GM11168 (cell line): ENCODE results near the gene HIVEP3.

Experiments
- in situ Hi-C: fragments of 300-500 bp; cut with MboI; formaldehyde crosslinking; loops from one replicate; pipeline ENCODE4 v1.12.0; 2022; ENCODE audit warnings: low sequenced_read_pairs; ENCODE audit not compliant: unreplicated experiment

Gene HIVEP3

DNA sequence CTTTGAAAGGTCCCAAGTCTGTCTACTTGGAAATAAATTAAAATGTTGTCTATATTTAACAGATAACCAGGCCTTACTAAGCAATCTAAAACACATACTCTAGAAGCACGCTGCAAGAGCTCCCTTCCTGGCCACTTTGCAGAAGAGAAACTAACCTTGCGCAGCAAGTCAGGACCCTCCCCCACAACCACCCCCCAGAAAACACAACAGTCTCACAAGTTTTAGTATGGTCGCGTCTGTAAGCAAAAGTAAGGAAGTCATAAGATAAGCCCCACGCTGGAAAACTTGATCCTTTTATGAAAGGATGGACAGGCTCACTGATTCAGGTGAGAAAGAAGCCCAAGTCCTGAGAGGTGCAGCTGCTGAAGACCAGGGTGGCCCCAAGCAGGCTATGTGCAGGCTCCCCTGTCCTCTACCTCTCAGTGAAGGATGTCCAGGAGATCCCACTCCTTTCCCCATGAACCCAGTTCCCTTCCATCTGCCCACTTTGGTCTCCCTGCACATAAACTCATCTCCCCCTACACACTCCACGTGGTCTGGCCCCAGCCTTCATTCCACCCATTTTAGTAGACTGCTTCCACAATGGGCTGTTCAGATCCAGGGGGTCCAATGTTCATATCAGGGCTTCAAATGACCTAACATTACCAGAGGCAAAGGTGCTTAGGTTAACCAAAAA lies 23.8 kb downstream of the HIVEP3 start:
- in situ Hi-C loops = loop anchor here (10.0 kb wide), 1 partner anchor 320 kb away; no protein-coding TSS in a partner anchor

DNA sequence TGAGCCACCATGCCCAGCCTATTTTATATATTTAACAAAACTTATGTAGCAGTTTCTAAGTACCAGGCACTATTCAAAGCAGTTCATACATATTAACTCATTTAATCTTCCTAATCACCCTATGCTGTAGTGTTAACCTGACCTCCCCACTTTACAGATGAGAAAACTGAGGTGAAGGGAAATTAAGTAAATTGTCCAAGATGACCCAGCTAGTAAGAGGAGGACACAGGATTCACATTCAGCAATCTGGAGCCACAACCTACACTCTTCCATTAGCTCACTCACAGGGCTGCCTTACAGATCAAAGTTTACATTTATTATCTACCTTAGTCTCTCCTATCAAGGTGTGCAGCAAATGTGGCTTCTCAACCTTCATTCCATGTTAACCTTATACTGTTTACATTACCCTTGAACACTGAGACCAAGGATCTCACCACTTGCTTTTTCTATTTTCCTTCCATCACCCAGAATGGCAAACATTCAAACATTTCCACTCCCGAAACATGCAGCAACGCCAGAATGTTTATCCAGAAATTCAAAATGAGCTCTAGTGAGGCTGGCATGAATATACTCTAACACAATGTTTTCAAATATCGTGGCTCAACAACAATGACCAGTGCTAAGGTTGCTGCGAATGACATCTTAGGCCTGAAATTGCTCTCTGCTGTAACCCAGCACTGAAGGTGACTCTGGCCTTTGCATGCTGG lies 24.5 kb downstream of the HIVEP3 start:
- in situ Hi-C loops = loop anchor here (10.0 kb wide), 1 partner anchor 319 kb away; no protein-coding TSS in a partner anchor

DNA sequence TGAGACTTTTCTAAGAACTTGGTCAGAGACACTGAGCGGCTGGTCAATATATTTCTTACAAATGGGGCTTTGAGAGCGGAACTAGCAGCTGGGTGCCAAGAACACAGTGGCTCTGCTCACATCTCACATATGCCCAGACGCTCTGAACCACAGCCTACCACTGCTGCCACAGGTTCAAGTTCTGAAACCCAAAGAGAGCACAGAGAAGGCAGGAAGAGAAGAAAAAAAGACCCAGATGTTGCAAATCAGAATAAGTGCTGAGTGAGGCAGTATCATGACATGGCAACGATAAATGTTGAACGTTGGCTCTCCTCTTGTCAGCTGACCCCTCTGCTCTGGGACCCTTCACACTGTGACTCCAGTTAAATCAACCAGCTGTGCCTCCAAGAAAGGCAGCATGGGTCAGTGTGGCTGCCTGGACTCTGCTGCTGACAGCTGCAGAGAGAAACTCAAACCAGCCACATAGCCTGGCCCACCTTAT lies 26.4 kb downstream of the HIVEP3 start:
- in situ Hi-C loops = loop anchor here (10.0 kb wide), 1 partner anchor 318 kb away; no protein-coding TSS in a partner anchor

DNA sequence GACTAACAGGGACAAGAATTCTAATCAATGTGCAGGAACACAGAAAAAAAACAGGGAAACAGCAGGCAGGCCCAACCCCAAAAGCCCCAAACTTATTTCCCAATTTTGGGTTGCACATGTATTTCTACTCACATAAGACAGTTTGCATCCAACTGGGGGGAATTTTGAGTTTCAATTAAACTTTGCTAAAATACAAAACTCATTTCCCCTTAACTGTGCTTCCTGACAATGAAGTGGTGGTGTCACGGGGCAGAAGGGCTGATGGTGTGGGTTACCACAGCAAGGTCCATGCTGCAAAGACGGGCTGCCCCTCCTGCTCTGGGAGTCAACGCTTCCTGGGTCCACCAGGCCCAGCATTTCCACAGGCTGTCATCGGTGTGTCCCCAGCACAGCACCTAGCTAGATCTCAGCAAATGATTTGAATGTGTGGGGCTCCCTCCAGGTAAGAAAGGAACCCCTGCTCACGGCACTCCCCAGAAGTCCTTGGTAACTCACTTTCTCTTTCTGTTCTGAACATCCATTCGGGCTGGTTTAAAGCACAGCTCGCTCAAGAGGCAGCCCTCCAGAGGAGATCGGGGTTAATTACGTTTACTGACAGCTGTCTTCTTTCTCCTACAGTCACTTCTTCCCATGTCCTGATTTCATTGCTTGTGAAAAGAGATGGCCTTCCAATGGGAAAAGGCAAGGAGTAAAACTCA lies 27.4 kb downstream of the HIVEP3 start:
- in situ Hi-C loops = loop anchor here (10.0 kb wide), 1 partner anchor 317 kb away; no protein-coding TSS in a partner anchor

DNA sequence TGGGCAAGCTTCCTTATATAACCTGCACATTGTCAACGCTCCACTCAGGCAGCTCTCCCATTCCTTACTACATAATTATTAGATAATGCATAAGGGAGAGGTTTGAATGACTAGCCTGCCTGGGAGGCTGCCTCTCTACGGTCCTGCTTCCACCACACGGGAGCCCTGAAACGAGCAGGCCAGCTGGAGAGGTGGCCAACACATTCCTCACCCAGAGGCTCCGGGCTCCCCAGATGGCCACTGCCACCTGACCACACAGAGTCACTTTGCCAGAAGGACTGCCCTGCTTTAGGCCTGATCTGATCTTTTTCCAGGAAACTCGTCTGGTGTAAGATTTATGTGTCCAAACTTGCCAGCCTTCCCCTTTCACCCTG lies 27.9 kb downstream of the HIVEP3 start:
- in situ Hi-C loops = loop anchor here (10.0 kb wide), 1 partner anchor 316 kb away; no protein-coding TSS in a partner anchor

DNA sequence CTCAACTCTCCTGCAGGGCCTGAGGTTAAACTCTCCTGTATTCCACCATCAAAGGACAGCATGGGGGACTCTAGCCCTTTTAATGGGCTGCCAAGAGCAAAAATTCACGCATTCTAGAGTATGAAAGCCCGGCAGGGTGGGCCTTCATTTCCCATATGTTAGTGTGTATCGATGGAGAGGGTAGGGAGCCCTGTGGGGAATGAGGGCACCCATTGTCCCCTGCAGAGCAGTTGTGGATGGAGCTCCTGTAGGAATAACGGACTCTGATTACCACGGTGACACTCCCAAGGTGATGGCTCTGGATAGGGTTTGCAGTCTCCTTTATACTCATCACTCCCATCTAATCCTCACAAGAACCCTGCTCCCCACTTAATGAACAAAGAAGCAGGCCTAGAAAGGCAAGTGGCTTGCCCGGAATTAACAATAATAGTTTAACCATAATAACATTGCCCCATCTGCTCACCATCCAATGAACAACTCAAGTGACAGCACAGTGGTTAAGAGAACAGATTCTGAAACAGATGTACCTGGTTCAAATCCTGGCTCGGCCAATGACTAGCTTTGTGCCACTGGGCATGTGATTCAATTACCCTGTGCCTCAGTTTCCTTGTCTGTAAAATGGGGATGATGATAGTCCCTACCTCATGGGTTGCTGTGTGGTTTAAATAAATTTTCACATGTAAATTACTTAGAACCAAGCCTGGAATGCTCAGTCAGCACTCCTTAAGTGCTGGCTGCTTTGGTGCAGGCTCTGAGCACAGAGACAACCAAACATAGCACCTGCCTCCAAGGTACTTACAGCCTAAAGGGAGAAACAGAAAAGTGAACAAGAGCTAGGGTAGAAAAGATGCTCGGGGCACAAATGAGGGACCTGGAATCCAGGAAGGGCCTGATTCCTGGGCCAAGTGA lies 29.0 kb downstream of the HIVEP3 start:
- in situ Hi-C loops = loop anchor here (10.0 kb wide), 1 partner anchor 315 kb away; no protein-coding TSS in a partner anchor

DNA sequence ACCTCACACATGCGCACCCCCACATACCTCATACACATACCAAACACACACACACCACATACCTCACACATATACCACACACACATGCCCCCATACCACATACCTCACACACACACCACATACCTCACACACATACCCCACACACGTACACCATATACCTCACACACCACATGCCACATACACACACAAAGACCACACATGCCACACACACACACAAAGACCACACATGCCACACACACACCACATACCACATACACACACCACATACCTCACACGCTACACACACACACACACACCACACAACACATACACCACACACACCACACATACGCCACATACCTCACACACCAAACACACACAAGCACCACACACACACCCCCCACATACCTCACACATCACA lies 30.0 kb downstream of the HIVEP3 start:
- in situ Hi-C loops = no loop called here

DNA sequence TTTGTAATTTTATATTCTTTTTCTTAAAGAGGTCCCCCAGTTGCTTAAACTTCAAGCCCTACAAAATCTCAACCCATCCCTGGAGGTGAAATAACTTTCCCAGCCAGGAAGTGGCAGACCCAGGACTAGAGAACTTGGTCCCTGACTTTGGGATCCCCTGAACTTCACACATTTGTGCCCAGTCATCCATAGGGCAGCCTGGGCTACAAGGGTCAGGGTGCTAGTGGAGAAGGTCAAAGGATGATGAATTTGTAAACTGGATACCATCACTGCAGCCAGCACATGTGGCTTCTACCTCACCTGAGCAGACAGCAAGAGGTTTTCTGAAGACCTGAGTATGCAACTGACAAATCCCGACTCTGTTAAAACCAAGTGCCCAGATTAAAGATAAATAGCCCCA lies 31.4 kb downstream of the HIVEP3 start:
- in situ Hi-C loops = no loop called here

DNA sequence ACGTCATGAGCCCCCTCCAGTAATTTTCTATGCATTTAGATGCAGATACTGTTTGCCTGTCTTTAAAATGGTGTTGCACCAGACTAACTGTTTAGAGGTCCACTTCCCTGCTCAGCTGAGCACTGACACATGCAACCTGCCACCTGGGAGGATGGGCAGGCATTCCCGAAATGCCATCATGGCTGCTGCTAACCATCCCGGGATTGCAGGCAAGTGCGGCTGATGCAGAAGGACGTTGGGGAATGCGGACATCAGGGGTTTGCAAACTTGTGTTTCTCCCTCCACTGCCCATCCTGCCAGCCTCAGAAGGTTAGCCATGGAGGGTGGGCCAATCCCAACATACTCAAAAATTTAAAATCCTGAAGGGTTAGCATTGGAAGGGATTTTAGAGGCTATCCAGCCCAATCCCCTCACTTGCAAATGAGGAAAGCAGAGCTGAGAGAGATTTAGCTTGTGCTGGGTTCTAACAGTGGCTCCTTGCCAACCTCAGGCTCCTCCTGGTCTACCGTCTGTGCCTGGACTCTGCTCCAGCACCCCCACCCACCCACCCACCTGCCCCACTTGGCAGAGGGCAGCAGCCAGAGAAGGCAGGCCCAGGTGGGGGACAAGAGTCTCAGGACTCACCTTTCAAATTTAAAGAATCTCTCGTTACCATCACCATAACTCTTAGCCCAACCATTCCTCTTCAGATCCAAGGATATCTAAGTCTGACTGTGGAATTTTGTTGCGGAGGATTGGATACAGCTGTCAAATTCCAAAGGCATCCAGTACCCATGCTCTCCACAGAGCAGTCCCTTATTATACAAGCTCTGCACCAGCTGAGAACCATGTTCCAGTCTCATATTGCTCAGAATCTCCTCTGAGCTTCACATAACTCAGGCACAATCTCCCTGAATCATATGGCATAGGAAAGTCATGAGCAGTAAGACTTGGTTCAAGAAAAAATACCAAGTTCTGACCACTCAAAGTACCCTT lies 34.2 kb downstream of the HIVEP3 start:
- in situ Hi-C loops = no loop called here

DNA sequence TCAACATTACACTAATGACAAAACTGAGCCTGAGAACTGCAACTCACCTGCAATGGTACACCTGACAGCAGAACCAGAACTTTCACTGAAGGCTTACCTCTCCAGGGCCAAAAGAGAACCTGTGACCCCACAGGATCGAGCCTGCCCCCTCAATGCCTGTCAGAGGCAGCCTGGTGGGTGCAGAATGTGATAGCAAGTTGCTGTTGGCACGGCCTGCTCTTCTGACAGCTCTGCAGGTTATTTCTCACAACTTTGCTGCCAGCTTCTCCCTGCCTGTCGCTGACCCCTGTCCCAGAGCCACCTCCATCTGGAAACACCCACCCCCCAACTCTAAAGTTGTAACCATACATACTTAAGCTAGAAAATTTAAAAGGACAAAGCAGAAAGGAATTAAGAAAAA lies 35.2 kb downstream of the HIVEP3 start:
- in situ Hi-C loops = no loop called here

DNA sequence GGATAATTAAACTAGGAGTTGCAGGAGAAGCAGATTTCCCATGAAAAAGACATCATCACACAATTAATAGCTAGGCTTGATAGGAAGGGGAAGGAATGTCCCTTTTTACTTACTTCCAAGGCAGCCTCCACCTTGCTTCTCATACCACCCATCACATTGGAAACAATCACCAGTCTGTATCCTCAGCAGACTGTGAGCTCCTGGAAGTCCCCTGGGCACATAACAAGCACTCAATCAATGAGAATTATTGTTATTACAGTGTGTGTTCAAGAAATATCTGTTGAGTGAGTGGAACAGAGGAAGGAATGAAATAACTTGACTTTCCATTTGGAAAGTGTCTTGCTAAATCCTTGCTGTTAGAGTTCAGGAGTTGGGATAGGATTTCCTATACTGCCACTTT lies 36.2 kb downstream of the HIVEP3 start:
- in situ Hi-C loops = no loop called here

DNA sequence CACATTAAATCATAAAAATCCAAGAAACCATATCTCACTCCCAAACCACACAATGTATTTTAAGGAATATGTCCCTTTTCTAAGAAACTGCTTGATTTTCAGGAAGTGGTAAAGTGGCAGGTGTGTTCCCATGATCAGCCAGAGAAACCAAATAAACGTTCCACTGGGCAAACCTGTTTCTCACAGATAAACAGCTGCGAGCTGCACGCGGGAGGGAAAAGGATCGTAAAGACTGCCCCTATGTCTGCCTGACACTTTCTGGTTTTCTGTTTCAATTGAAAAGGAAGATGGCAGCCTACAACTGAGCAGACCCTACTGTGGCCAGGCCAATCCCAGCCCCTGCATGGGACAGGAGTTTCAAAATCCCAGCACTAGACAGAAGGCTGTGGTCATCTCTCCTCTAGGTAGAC lies 36.6 kb downstream of the HIVEP3 start:
- in situ Hi-C loops = no loop called here

DNA sequence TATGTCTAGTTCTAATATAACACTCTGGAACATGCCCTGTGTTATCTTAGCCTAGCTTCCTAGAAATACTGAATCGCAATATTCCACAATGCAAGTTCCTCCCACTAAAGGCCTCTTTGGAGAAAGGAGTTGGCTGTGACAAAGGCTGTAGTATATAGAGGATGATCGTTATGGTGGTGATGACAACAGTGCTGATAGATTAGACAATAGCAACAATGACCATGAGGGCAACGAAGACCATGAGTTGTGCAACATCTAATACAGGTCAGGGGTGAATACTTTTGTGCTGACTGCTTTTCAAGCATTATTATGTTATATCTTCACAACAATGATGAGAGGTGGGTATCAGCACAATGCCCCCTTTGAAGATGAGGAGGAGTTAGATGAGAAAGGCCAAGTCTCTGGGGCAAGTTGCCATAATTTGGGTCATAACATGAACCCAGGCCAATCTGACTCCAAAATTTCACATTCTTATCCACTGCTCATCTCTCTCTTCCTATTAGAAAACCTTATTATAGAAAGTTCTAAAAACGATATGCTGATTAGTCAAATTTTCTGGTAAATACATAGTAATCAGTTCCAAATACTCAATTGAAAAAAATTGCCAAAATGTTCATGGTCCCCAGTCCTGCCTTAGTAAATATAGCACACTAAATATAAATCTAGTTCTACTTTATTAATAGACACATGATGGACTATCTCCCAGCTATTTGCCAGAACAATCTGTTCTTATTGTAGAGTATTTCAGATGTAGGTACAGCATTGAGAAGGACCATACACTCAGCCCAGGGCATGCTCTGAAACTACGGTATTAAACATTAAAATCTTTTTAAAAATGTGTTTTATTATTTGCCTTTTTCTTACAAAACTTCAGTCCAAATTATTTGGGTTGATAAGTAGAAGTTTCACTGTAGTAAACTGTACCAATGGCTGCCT lies 37.5 kb downstream of the HIVEP3 start:
- in situ Hi-C loops = no loop called here

DNA sequence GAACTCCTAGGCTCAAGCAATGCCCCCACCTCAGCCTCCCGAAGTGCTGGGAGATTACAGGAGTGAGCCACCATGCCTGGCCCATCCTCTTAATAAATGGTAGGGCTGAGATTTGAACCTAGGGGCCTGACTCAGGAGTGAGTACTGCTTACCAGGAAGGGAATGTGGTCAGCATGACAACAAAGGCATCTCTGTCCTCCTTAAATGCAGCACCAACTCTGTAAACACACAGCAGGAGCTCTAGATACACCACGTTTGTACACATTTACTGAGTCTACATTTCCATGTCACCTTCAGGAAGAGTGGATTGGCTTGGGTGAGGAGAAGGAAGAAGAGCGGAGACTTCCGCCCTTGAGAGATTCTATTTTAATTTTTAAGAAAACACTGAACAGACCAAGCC lies 38.5 kb downstream of the HIVEP3 start:
- in situ Hi-C loops = no loop called here

DNA sequence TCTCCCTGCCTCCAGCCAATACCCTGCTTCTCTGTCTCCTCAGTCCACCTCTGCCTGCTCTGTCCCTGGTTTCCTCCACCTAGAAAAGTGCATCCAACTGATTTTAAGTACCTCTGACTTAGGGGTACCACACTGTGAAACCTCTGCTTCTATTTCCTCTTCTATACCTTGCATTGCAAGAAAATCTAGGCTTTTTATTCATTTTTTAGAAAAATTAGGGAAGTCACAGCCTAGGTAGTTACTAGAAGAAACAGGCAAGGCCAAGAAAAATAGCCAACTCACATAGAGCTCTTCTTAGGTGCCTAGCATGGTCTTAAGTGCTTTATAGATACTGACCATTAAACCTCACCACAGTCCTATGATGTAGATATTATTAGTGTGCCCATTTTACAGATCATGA lies 39.1 kb downstream of the HIVEP3 start:
- in situ Hi-C loops = no loop called here

DNA sequence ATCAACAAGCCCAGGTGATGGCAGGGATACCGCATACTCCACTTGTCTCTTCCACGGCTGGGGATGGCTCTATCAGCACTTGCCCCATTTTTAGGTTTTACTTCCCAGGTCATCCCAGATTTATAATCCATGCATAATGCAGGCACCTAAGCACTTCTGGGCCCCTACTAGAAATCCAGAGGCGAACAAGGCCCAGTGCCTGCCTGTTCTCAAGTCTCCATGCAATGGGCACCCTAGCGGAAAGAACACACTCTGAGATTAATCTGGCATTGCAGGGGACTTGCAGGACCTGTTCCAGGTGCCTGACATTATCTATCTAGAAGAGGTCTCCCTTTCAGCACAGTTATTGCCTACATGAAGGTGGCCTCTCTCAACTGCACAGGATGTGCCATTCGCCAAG lies 39.8 kb downstream of the HIVEP3 start:
- in situ Hi-C loops = no loop called here

DNA sequence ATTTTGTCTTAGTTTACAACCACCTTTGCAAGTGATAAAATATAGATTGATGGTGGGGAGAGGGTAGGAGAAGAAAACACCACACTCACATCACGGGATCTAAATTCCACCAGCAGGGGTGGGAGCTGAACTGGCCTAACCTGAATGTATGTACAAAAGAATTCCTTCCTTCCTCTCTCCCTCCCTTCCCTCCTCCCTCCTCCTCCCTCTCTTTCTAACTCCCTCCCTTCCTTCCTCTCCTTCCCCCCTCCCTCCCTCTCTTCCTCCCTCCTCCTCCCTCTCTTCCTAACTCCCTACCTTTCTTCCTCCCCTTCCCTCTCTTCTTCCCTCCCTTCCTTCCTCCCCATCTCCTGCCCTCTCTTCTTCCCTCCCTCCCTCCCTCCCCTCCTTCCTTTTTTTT lies 40.2 kb downstream of the HIVEP3 start:
- in situ Hi-C loops = no loop called here
